GM19467 (cell line): ENCODE data around the gene ZNF253.
"Not testable (repeated sequence)": the region's sequence is repeated elsewhere in the genome, so short reads cannot be mapped to it uniquely, and the experiment has no call there.

Source experiments
- ATAC-seq: cut with Tn5 transposase; IDR thresholded peaks from one replicate; pipeline ENCODE4 v1.9.1; 2021; ENCODE audit warnings: mild to moderate bottlenecking, moderate library complexity; ENCODE audit not compliant: unreplicated experiment

Gene ZNF253

GRCh38 chr19:19892055-19892941 is 26.6 kb downstream of the ZNF253 start:
- ATAC-seq, result not testable (repeated sequence)

GRCh38 chr19:19900139-19900728 is 34.6 kb downstream of the ZNF253 start:
- no peak for ATAC-seq

- ATAC-seq, result peak; percentile 84
These were observed 35.2 kb downstream of the ZNF253 start, which contains the start of gene ZNF93 for GRCh38 chr19:19900729-19901444. TSS of gene ZNF93 (plus strand) at chr19:19900946. CDS start at chr19:19901089, 143 bp downstream.

- not testable (repeated sequence) for ATAC-seq
These were observed 41.9 kb downstream of the ZNF253 start for GRCh38 chr19:19907551-19907950.

- no peak for ATAC-seq
These were observed 44.0 kb downstream of the ZNF253 start for GRCh38 chr19:19909654-19910053.

GRCh38 chr19:19911150-19911549 is 45.5 kb downstream of the ZNF253 start:
- ATAC-seq, result no peak

- no peak for ATAC-seq
These were observed 48.9 kb downstream of the ZNF253 start for GRCh38 chr19:19914596-19914995.

GRCh38 chr19:19930417-19930816 is 64.7 kb downstream of the ZNF253 start:
- not testable (repeated sequence) for ATAC-seq

GRCh38 chr19:19933432-19934314 is 68.0 kb downstream of the ZNF253 start:
- not testable (repeated sequence) for ATAC-seq

GRCh38 chr19:19937403-19937802 is 71.7 kb downstream of the ZNF253 start:
- ATAC-seq, result no peak

GRCh38 chr19:19938449-19938848 is 72.8 kb downstream of the ZNF253 start:
- no peak for ATAC-seq

GRCh38 chr19:19943848-19944582 is 78.3 kb downstream of the ZNF253 start:
- no peak for ATAC-seq
